ENCODE measurements around the gene MTM1.

DNA sequence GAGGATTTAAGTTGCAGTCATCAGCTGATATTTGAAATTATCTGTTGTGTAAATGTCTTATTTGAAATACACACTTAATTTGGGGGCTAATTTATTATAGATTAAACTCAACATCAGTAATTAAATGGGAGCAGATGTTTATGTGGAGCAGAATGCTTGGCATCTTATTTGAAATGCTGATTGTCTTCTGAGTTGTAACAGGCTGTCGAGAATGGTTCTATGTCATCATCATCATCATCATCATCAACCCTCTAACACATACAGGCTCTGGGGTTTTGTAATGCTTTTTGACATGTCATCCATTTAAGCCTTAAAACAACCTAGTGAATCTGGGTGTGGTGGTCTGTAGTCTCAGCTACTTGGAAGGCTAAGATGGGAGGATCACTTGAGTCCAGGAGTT is 133.0 kb downstream of the MTM1 start:
- TF ChIP-seq JUNB (IDR thresholded peaks at IDR 0.05; ENCODE audit: unreplicated experiment): no peak
- TF ChIP-seq, protein P1, sequence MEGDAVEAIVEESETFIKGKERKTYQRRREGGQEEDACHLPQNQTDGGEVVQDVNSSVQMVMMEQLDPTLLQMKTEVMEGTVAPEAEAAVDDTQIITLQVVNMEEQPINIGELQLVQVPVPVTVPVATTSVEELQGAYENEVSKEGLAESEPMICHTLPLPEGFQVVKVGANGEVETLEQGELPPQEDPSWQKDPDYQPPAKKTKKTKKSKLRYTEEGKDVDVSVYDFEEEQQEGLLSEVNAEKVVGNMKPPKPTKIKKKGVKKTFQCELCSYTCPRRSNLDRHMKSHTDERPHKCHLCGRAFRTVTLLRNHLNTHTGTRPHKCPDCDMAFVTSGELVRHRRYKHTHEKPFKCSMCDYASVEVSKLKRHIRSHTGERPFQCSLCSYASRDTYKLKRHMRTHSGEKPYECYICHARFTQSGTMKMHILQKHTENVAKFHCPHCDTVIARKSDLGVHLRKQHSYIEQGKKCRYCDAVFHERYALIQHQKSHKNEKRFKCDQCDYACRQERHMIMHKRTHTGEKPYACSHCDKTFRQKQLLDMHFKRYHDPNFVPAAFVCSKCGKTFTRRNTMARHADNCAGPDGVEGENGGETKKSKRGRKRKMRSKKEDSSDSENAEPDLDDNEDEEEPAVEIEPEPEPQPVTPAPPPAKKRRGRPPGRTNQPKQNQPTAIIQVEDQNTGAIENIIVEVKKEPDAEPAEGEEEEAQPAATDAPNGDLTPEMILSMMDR (conservative IDR thresholded peaks at IDR 0.05; ENCODE audit: low read depth in 2 of 2): no peak
- no peak for TF ChIP-seq EZH2 (IDR thresholded peaks at IDR 0.05; ENCODE audit: low read depth, unreplicated experiment)
- TF ChIP-seq EZH2phosphoT487 (IDR thresholded peaks at IDR 0.05; ENCODE audit: unreplicated experiment): no peak
- no peak for TF ChIP-seq STAT1 (IDR thresholded peaks at IDR 0.05; ENCODE audit: unreplicated experiment)
